Esophagus (tissue), 2 donors: ENCODE results near the gene AIPL1. TPM values are rescaled to one million over a fixed set of nuclear protein-coding genes. Genes with fewer than 3 reads are reported as not detected.
A peak's percentile ranks its signal among the peaks of the same experiment; 100 is the strongest.

Experiments used
- H3K27ac ChIP-seq, 2 donors: one replicate each; pipeline ENCODE4 v1.5.1; 2013; ENCODE audit warnings: low read depth in 2 of 2, mild to moderate bottlenecking in 2 of 2, inconsistent platforms in 1 of 2, low read length in 1 of 2, moderate library complexity in 1 of 2
- H3K27me3 ChIP-seq, 2 donors: one replicate each; pipeline ENCODE4 v1.6.1; 2013; ENCODE audit warnings: low read length in 2 of 2, control low read depth in 1 of 2, mild to moderate bottlenecking in 1 of 2; ENCODE audit not compliant: insufficient read depth in 2 of 2, control insufficient read depth in 1 of 2
- H3K36me3 ChIP-seq, 2 donors: one replicate each; pipeline ENCODE4 v1.6.1; 2013; ENCODE audit warnings: low read length in 1 of 2; ENCODE audit not compliant: control insufficient read depth in 2 of 2, insufficient read depth in 2 of 2
- H3K4me1 ChIP-seq, 2 donors: one replicate each; pipeline ENCODE4 v1.6.1; 2013; ENCODE audit warnings: low read length in 1 of 2; ENCODE audit not compliant: control insufficient read depth in 2 of 2, insufficient read depth in 2 of 2
- H3K4me3 ChIP-seq, 2 donors: one replicate each; pipeline ENCODE4 v1.5.1; 2013; ENCODE audit warnings: low read length in 2 of 2, mild to moderate bottlenecking in 2 of 2, low read depth in 1 of 2, moderate library complexity in 1 of 2
- H3K9me3 ChIP-seq, 2 donors: one replicate each; pipeline ENCODE4 v1.6.1; 2013; ENCODE audit warnings: mild to moderate bottlenecking in 2 of 2, low read depth in 1 of 2, low read length in 1 of 2, moderate library complexity in 1 of 2; ENCODE audit not compliant: control insufficient read depth in 2 of 2, insufficient read depth in 1 of 2
- WGBS, 2 donors: extraction: QIAGEN DNeasy Blood & Tissue Kit; methylation state at CpG; one replicate each; pipeline ENCODE4 v1.1.7; 2013; 5-methylcytosine and 5-hydroxymethylcytosine counted together
- polyA plus RNA-seq, 2 donors: library from polyadenylated mRNA; stranded (reverse); fragments of 200-250 nt; gene quantifications; one replicate each; pipeline ENCODE4 v1.2.3, GENCODE V29; 2013
- donor health status: healthy with polysubstance abuse.
- donor health status: Bipolar disorder and iron deficiency.

AIPL1 gene
- polyA plus RNA-seq, 2 donors: not detected

- Histone ChIP-seq H3K36me3 (peaks cover 0 to 21% of the 10 kb centered on the region in 2 donors), H3K9me3 (peaks cover 0 to 2% of the 10 kb centered on the region in 2 donors), H3K4me1 (peaks cover 0 to 15% of the 10 kb centered on the region in 2 donors), H3K27me3 (no peaks in the 10 kb centered on the region), H3K4me3 (no peak overlapping the region), H3K27ac (no peak overlapping the region)
- 90 to 93% methylated on average over 13 to 14 of the region's 14 CpGs for WGBS, 2 donors
Observed at GRCh38 chr17:6461246-6461645, 26.3 kb upstream of the AIPL1 start.

DNA sequence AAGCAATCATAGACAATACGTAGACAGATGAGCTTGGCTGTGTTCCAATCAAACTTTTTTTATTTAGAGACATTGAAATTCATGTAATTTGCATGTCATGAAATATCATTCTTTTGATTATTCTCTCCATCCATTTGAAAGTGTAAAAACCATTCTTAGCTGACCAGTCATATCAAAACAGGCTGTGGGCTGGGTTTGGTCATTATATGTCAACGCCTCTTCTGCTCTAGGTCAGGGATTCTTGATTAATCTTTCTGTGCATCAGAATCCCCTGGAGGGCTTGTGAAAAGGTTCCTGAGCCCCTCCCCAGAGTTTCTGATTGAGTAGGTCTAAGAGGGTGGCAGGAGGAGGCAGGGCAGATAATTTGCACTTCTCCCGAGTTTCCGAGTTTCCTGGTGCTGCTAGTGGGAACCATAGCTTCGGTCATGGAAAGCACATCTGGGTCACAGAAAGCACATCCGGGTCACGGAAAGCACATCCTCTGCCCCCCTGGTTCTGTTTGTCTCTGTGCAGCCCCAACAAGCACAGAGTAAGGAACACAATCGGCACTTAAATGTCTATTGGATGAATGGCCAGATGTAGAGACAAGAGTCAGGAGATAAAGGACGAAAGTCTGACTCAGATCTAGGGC is 25.7 kb upstream of the AIPL1 start:
- H3K4me3 ChIP-seq: no peak overlapping the region
- WGBS, 2 donors: 83 to 84% methylated on average over 9 of the region's 9 CpGs
- H3K27ac ChIP-seq: no peak overlapping the region
- no peaks in the 10 kb centered on the region for H3K27me3 ChIP-seq
- H3K9me3 ChIP-seq: peaks cover 0 to 2% of the 10 kb centered on the region in 2 donors
- peaks cover 0 to 21% of the 10 kb centered on the region in 2 donors for H3K36me3 ChIP-seq
- H3K4me1 ChIP-seq: peaks cover 0 to 15% of the 10 kb centered on the region in 2 donors

- no peak overlapping the region for H3K4me3 ChIP-seq
- H3K9me3 ChIP-seq: peaks cover 0 to 2% of the 10 kb centered on the region in 2 donors
- H3K36me3 ChIP-seq: peaks cover 0 to 13% of the 10 kb centered on the region in 2 donors
- 80 to 86% methylated on average over 14 of the region's 14 CpGs for WGBS, 2 donors
- H3K27ac ChIP-seq: peak overlapping the region in 1 of 2 donors; percentile 77
- H3K4me1 ChIP-seq: peaks cover 0 to 15% of the 10 kb centered on the region in 2 donors
- no peaks in the 10 kb centered on the region for H3K27me3 ChIP-seq
Observed at GRCh38 chr17:6458460-6458950, 23.6 kb upstream of the AIPL1 start.

DNA sequence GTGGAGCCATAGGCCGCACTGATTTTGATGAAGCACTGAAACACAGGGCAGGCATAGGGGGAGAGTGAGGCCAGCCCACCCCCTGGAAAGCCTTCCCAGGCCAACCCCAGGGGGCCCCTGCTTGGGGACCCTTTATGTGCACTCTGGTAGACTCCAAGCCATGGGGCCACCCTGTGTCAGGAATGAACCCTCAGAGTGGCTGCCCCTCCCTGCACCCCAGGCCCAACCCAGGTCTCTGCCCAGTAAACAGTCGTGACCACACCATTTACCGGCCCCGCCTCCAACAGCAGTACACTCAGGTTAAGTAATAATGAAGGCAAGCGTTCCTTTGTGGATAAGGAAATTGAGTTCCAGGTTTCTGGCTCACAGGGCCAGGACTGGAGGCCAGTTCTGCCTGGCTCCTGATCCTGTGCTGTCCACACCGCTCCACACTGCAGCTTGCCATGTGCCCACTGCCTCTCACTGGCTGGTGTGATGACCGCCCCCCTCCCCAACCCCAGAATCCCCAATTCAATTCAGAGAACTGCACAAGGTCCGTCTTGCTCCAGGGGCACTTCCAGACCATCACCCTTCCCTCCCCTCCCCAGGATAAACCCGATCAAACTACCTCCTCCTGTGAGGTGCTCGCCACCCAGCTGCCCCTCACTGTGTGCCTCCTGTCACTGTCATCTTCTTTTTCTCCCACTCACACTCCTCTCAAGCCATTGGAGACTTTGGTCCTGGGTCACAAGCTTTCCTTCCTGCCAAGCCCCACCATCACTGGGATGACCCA is 23.0 kb upstream of the AIPL1 start:
- no peaks in the 10 kb centered on the region for H3K27me3 ChIP-seq
- peaks cover 0 to 13% of the 10 kb centered on the region in 2 donors for H3K36me3 ChIP-seq
- H3K4me3 ChIP-seq: no peak overlapping the region
- peaks cover 0 to 2% of the 10 kb centered on the region in 2 donors for H3K9me3 ChIP-seq
- 74 to 79% methylated on average over 10 of the region's 10 CpGs for WGBS, 2 donors
- peaks cover 0 to 15% of the 10 kb centered on the region in 2 donors for H3K4me1 ChIP-seq
- peak overlapping the region; percentile 32 to 77 for H3K27ac ChIP-seq

GRCh38 chr17:6456914-6457687 is 22.2 kb upstream of the AIPL1 start:
- Histone ChIP-seq H3K27ac (peak overlapping the region; percentile 32 to 77), H3K4me1 (peaks cover 0 to 15% of the 10 kb centered on the region in 2 donors), H3K36me3 (peaks cover 0 to 13% of the 10 kb centered on the region in 2 donors), H3K27me3 (no peaks in the 10 kb centered on the region), H3K9me3 (peaks cover 0 to 2% of the 10 kb centered on the region in 2 donors), H3K4me3 (no peak overlapping the region)
- 71 to 74% methylated on average over 14 of the region's 14 CpGs for WGBS, 2 donors

- Histone ChIP-seq H3K27me3 (no peaks in the 10 kb centered on the region), H3K4me3 (no peak overlapping the region), H3K36me3 (peaks cover 0 to 10% of the 10 kb centered on the region in 2 donors), H3K27ac (peak overlapping the region in 1 of 2 donors; percentile 47), H3K9me3 (peaks cover 0 to 2% of the 10 kb centered on the region in 2 donors), H3K4me1 (peaks cover 0 to 15% of the 10 kb centered on the region in 2 donors)
- WGBS, 2 donors: 76 to 86% methylated on average over 9 of the region's 9 CpGs
Observed at GRCh38 chr17:6456321-6456720, 21.4 kb upstream of the AIPL1 start.

- Histone ChIP-seq H3K27me3 (no peaks in the 10 kb centered on the region), H3K9me3 (no peaks in the 10 kb centered on the region), H3K36me3 (peaks cover 0 to 4% of the 10 kb centered on the region in 2 donors), H3K27ac (no peak overlapping the region), H3K4me1 (peaks cover 0 to 15% of the 10 kb centered on the region in 2 donors), H3K4me3 (no peak overlapping the region)
- 3 to 8% methylated on average over 33 to 35 of the region's 35 CpGs for WGBS, 2 donors
Observed at GRCh38 chr17:6455321-6455705, 20.4 kb upstream of the AIPL1 start.

GRCh38 chr17:6454495-6455320 is 19.8 kb upstream of the AIPL1 start:
- H3K9me3 ChIP-seq: no peaks in the 10 kb centered on the region

More at GRCh38 chr17:6454495-6455320, 19.8 kb upstream of the AIPL1 start:
- H3K27ac ChIP-seq: no peak overlapping the region
- peaks cover 0 to 8% of the 10 kb centered on the region in 2 donors for H3K36me3 ChIP-seq
- H3K4me1 ChIP-seq: peaks cover 0 to 15% of the 10 kb centered on the region in 2 donors
- no peak overlapping the region for H3K4me3 ChIP-seq
- H3K27me3 ChIP-seq: no peaks in the 10 kb centered on the region
- WGBS, 2 donors: 49 to 53% methylated on average over 28 to 35 of the region's 35 CpGs
